HepG2 (cell line): Measurements from ENCODE around the gene CCNH. TPM values are rescaled to one million over a fixed set of nuclear protein-coding genes. Genes with fewer than 3 reads are reported as not detected.

ENCODE experiments used
- ATAC-seq: fragments of 200-7000 bp; cut with Tn5 transposase; 3 replicates; pipeline ENCODE4 v1.9.1; 2020; ENCODE audit warnings: mild to moderate bottlenecking, moderate library complexity
- BruUV-seq: library from RNA; stranded (reverse); fragments of 400-500 nt; replicated peaks from 2 replicates; lab custom pipeline; 2021; lab: Mats Ljungman, UMichigan
- CTCF ChIA-PET: fragments of 300-600 bp; formaldehyde crosslinking; extraction: SDS; loops from one replicate; lab custom pipeline; 2021; ENCODE audit warnings: low total read pairs, inconsistent platforms, low intra/inter-chr PET ratio; lab: Yijun Ruan, JAX
- POLR2A ChIA-PET: fragments of 350-600 bp; sonication (Branson Sonifier 250); formaldehyde crosslinking; loops from one replicate; lab custom pipeline; 2020; ENCODE audit warnings: antibody characterized with exemption, inconsistent platforms; lab: Yijun Ruan, JAX
- DNase-seq: peaks from one replicate; pipeline ENCODE4 v3.0.0-alpha.2; 2015; ENCODE audit warnings: low spot score
- FAIRE-seq: peaks from 3 replicates; lab custom pipeline; 2011; peaks lifted over from hg19 to GRCh38; lab: Jason Lieb, UNC
- H2AFZ ChIP-seq: one replicate; pipeline ENCODE4 v1.6.1; 2011; ENCODE audit warnings: low read length, inconsistent platforms
- H3K27ac ChIP-seq: fragments of 300-600 bp; 3 replicates; pipeline ENCODE4 v1.8.0; 2011; ENCODE audit warnings: mixed run types, mild to moderate bottlenecking, mixed read lengths, low read length, inconsistent platforms; ENCODE audit not compliant: insufficient read depth; ENCODE audit errors: extremely low read length
- H3K27me3 ChIP-seq, 2 experiments: fragments of 200-600 bp in 1 of 2; 2 replicates in 1 of 2; 3 replicates in 1 of 2; pipeline versions ENCODE4 v1.6.0 to v1.8.0; 2011; ENCODE audit warnings: low read length in 2 of 2, mild to moderate bottlenecking in 2 of 2, moderate library complexity in 2 of 2, inconsistent platforms in 1 of 2; ENCODE audit not compliant: insufficient read depth in 2 of 2, control insufficient read depth in 1 of 2
- H3K36me3 ChIP-seq, 2 experiments: fragments of 200-600 bp in 1 of 2; replicated peaks in 1 of 2; 2 replicates in 1 of 2; 3 replicates in 1 of 2; pipeline versions ENCODE4 v1.5.1 to v1.8.0; 2011; ENCODE audit warnings: low read length in 2 of 2, inconsistent platforms in 1 of 2; ENCODE audit not compliant: insufficient read depth in 2 of 2, control insufficient read depth in 1 of 2
- H3K4me1 ChIP-seq: 2 replicates; pipeline ENCODE4 v1.5.1; 2012; ENCODE audit warnings: low read length, inconsistent platforms; ENCODE audit not compliant: insufficient read depth
- H3K4me2 ChIP-seq: 2 replicates; pipeline ENCODE4 v1.6.0; 2011; ENCODE audit warnings: low read depth, low read length, inconsistent platforms
- H3K4me3 ChIP-seq, 3 experiments: fragments of 200-600 bp in 1 of 3; sonication (generic), shearing (Covaris generic) in 1 of 3; replicated peaks in 1 of 3; 2 replicates each; pipeline ENCODE4 v1.5.1; 2011 to 2016; ENCODE audit warnings: low read length in 3 of 3, inconsistent platforms in 2 of 3, low read depth in 2 of 3, mild to moderate bottlenecking in 2 of 3, control low read depth in 1 of 3, mixed read lengths in 1 of 3; ENCODE audit not compliant: insufficient read depth in 1 of 3
- H3K79me2 ChIP-seq: one replicate; pipeline ENCODE4 v1.6.1; 2011; ENCODE audit warnings: low read length, inconsistent platforms; ENCODE audit not compliant: insufficient read depth
- H3K9ac ChIP-seq: 2 replicates; pipeline ENCODE4 v1.6.0; 2011; ENCODE audit warnings: mild to moderate bottlenecking, low read depth, low read length, inconsistent platforms; ENCODE audit not compliant: insufficient read depth
- H3K9me3 ChIP-seq: 2 replicates; pipeline ENCODE4 v1.5.1; 2012; ENCODE audit warnings: mild to moderate bottlenecking, low read length
- H4K20me1 ChIP-seq: 2 replicates; pipeline ENCODE4 v1.6.0; 2011; ENCODE audit warnings: inconsistent platforms, mild to moderate bottlenecking, low read length, moderate library complexity; ENCODE audit not compliant: insufficient read depth
- ARID4A ChIP-seq: sonication (generic); formaldehyde crosslinking; IDR thresholded peaks from 2 replicates; pipeline ENCODE4 v1.5.0; 2020; ENCODE audit warnings: mild to moderate bottlenecking, missing genetic modification reagents, borderline replicate concordance
- CEBPB ChIP-seq: IDR thresholded peaks from 2 replicates; pipeline ENCODE4 v1.6.1; 2011; ENCODE audit warnings: low read depth, low read length, improper control_type of control experiment, borderline replicate concordance
- JDP2 ChIP-seq: sonication (generic); formaldehyde crosslinking; IDR thresholded peaks from 2 replicates; pipeline ENCODE4 v1.8.1; 2022; ENCODE audit warnings: missing genetic modification reagents, borderline replicate concordance
- KLF15 ChIP-seq: sonication (generic); formaldehyde crosslinking; IDR thresholded peaks from 2 replicates; pipeline ENCODE4 v1.8.1; 2023; ENCODE audit warnings: borderline replicate concordance, mild to moderate bottlenecking, inconsistent platforms, missing genetic modification reagents, mixed read lengths
- NR1H2 ChIP-seq: sonication (generic); formaldehyde crosslinking; IDR thresholded peaks from 2 replicates; pipeline ENCODE4 v1.8.1; 2022; ENCODE audit warnings: low read depth, missing genetic modification reagents, borderline replicate concordance
- THYN1 ChIP-seq: sonication (generic); formaldehyde crosslinking; IDR thresholded peaks from 2 replicates; pipeline ENCODE4 v1.8.1; 2023; ENCODE audit warnings: low read depth, mild to moderate bottlenecking, moderate library complexity, missing genetic modification reagents, borderline replicate concordance
- ZNF329 ChIP-seq: sonication (generic); formaldehyde crosslinking; IDR thresholded peaks from 2 replicates; pipeline ENCODE4 v1.9.0; 2021; ENCODE audit warnings: low read depth, mild to moderate bottlenecking, missing genetic modification reagents
- ZZZ3 ChIP-seq: sonication (generic); formaldehyde crosslinking; IDR thresholded peaks from 2 replicates; pipeline ENCODE4 v1.4.0; 2020; ENCODE audit warnings: missing genetic modification reagents, mild to moderate bottlenecking, borderline replicate concordance
- WGBS: methylation state at CpG from one replicate; pipeline ENCODE4 v1.1.6; 2017; ENCODE audit warnings: low lambda C conversion rate; 5-methylcytosine and 5-hydroxymethylcytosine counted together
- in situ Hi-C: cut with HindIII; loops from 2 replicates; pipeline ENCODE4 v1.10.0; 2017; ENCODE audit warnings: low pct_unique_long_range_greater_than_20kb; ENCODE audit not compliant: extremely low pct_ligation_motif_present
- intact Hi-C: fragments of 100-400 bp; cut with micrococcal nuclease; formaldehyde crosslinking; loops from one replicate; pipeline ENCODE4 v1.10.0; 2022; ENCODE audit not compliant: unreplicated experiment
- polyA plus RNA-seq, 8 experiments: library from polyadenylated mRNA; depleted of rRNA in 3 of 8; stranded (reverse) in 7 of 8; unstranded in 1 of 8; fragments of >200 nt; fragmentation: Illumina TruSeq in 4 of 8; extraction: Trizol in 4 of 8; gene quantifications; 2 replicates each; pipeline versions ENCODE4 v1.2.1 to v1.2.3, GENCODE V29; 2011 to 2016; ENCODE audit warnings: low read depth in 4 of 8, missing spikeins in 1 of 8, mixed read lengths in 1 of 8; ENCODE audit not compliant: insufficient read depth in 1 of 8
- total RNA-seq, 5 experiments: library from RNA; depleted of rRNA; stranded (reverse); fragments of >200 nt; fragmentation: Illumina TruSeq; extraction: Trizol; gene quantifications; 2 replicates each; pipeline ENCODE4 v1.2.3, GENCODE V29; 2016; ENCODE audit warnings: low read depth in 1 of 5

Gene CCNH
- total and polyA plus RNA-seq, 2 of the 13 experiments (the other 11 are each of a cell fraction or from before 2014, with no cell fraction given), result 42.5 to 94.3 TPM

GRCh38 chr5:87453801-87454200 is 41.1 kb upstream of the CCNH start:
- WGBS, result 45% methylated on average over 1 of the region's 1 CpG

More at GRCh38 chr5:87453801-87454200, 41.1 kb upstream of the CCNH start:
- FAIRE-seq, result no peak
- ATAC-seq, result no peak
- no peak for DNase-seq
- Histone ChIP-seq H4K20me1 (no peaks in the 10 kb centered on the region), H3K9ac (no peak overlapping the region), H3K79me2 (no peaks in the 10 kb centered on the region), H3K4me3 (no peak overlapping the region), H3K4me2 (no peak overlapping the region), H3K27ac (no peak overlapping the region), H3K9me3 (no peaks in the 10 kb centered on the region), H3K4me1 (no peaks in the 10 kb centered on the region), H2AFZ (no peak overlapping the region), H3K36me3 (no peaks in the 10 kb centered on the region), H3K27me3 (no peaks in the 10 kb centered on the region)
- POLR2A ChIA-PET, result no interaction called here
- intact Hi-C loops (no loop called here), in situ Hi-C loops (no loop called here)
- CTCF ChIA-PET, result no interaction called here
- no peak for TF ChIP-seq ZNF329 (CRISPR knock-in tag)
- TF ChIP-seq JDP2 (CRISPR knock-in tag), result no peak
- TF ChIP-seq ZZZ3 (CRISPR knock-in tag), result no peak
- 0 out of 2 replicates have a peak, but pooled peaks have one; percentile 1 for TF ChIP-seq CEBPB
- no peak for TF ChIP-seq ARID4A
- no peak for TF ChIP-seq THYN1
- TF ChIP-seq NR1H2, result no peak
- TF ChIP-seq KLF15 (CRISPR knock-in tag), result no peak
- no TSS peak for BruUV-seq
